HUES6 (cell line): ENCODE data around the gene TMEM132D.
"Not testable (repeated sequence)": the region's sequence is repeated elsewhere in the genome, so short reads cannot be mapped to it uniquely, and the experiment has no call there.

Experiments
- H3K27ac ChIP-seq: 2 replicates; pipeline ENCODE4 v1.7.0; 2013; ENCODE audit warnings: low read depth, mild to moderate bottlenecking, low read length, inconsistent platforms
- H3K27me3 ChIP-seq: 2 replicates; pipeline ENCODE4 v1.6.1; 2013; ENCODE audit warnings: low read length; ENCODE audit not compliant: control insufficient read depth, insufficient read depth
- H3K36me3 ChIP-seq: 2 replicates; pipeline ENCODE4 v1.6.1; 2013; ENCODE audit warnings: low read length; ENCODE audit not compliant: control insufficient read depth, insufficient read depth
- H3K4me1 ChIP-seq: 2 replicates; pipeline ENCODE4 v1.6.1; 2013; ENCODE audit warnings: low read length; ENCODE audit not compliant: control insufficient read depth, insufficient read depth
- H3K4me3 ChIP-seq: 2 replicates; pipeline ENCODE4 v1.5.1; 2013; ENCODE audit warnings: low read depth, low read length
- H3K9ac ChIP-seq: one replicate; pipeline ENCODE4 v1.6.1; 2013; ENCODE audit warnings: mild to moderate bottlenecking, low read length
- H3K9me3 ChIP-seq: 2 replicates; pipeline ENCODE4 v1.6.1; 2013; ENCODE audit warnings: low read depth, low read length; ENCODE audit not compliant: control insufficient read depth, insufficient read depth

The TMEM132D gene

GRCh38 chr12:129190827-129191226, 713.0 kb downstream of the TMEM132D start:
- H3K4me1 ChIP-seq, result 0 out of 2 replicates have a peak, but pooled peaks cover 4% of the 10 kb centered on the region
- H3K36me3 ChIP-seq, result no peaks in the 10 kb centered on the region
- H3K9me3 ChIP-seq, result peaks cover 9% of the 10 kb centered on the region
- H3K4me3 ChIP-seq, result no peak overlapping the region
- no peaks in the 10 kb centered on the region for H3K27me3 ChIP-seq
- H3K27ac ChIP-seq, result no peak overlapping the region
- H3K9ac ChIP-seq, result no peak overlapping the region

- not testable (repeated sequence) for H3K36me3 ChIP-seq, H3K27ac ChIP-seq, H3K4me3 ChIP-seq, H3K9me3 ChIP-seq, H3K27me3 ChIP-seq, H3K9ac ChIP-seq, H3K4me1 ChIP-seq
Measured at GRCh38 chr12:129189879-129190278, 713.9 kb downstream of the TMEM132D start.

- Histone ChIP-seq H3K9ac (no peak overlapping the region), H3K27ac (no peak overlapping the region), H3K9me3 (peaks cover 6% of the 10 kb centered on the region), H3K4me3 (no peak overlapping the region), H3K4me1 (0 out of 2 replicates have a peak, but pooled peaks cover 4% of the 10 kb centered on the region), H3K36me3 (no peaks in the 10 kb centered on the region), H3K27me3 (no peaks in the 10 kb centered on the region)
Measured at GRCh38 chr12:129186952-129187351, 716.9 kb downstream of the TMEM132D start.

GRCh38 chr12:129185855-129186254, 718.0 kb downstream of the TMEM132D start:
- Histone ChIP-seq H3K36me3 (no peaks in the 10 kb centered on the region), H3K4me1 (0 out of 2 replicates have a peak, but pooled peaks cover 4% of the 10 kb centered on the region), H3K27ac (no peak overlapping the region), H3K27me3 (no peaks in the 10 kb centered on the region), H3K4me3 (no peak overlapping the region), H3K9me3 (peaks cover 6% of the 10 kb centered on the region), H3K9ac (no peak overlapping the region)

GRCh38 chr12:129184127-129184928, 719.5 kb downstream of the TMEM132D start:
- Histone ChIP-seq H3K4me1 (no peaks in the 10 kb centered on the region), H3K4me3 (no peak overlapping the region), H3K9me3 (peaks cover 6% of the 10 kb centered on the region), H3K27ac (no peak overlapping the region), H3K9ac (no peak overlapping the region), H3K36me3 (no peaks in the 10 kb centered on the region), H3K27me3 (no peaks in the 10 kb centered on the region)

GRCh38 chr12:129179941-129180553, 723.8 kb downstream of the TMEM132D start:
- Histone ChIP-seq H3K9ac (no peak overlapping the region), H3K36me3 (no peaks in the 10 kb centered on the region), H3K4me3 (no peak overlapping the region), H3K4me1 (no peaks in the 10 kb centered on the region), H3K9me3 (no peaks in the 10 kb centered on the region), H3K27ac (no peak overlapping the region), H3K27me3 (no peaks in the 10 kb centered on the region)

- Histone ChIP-seq H3K4me3 (no peak overlapping the region), H3K27me3 (no peaks in the 10 kb centered on the region), H3K27ac (no peak overlapping the region), H3K9me3 (peaks cover 3% of the 10 kb centered on the region; the same call in 1 of the 2 replicates), H3K36me3 (no peaks in the 10 kb centered on the region), H3K9ac (no peak overlapping the region), H3K4me1 (no peaks in the 10 kb centered on the region)
Measured at GRCh38 chr12:129169928-129170327, 733.9 kb downstream of the TMEM132D start.

- H3K9me3 ChIP-seq, result peaks cover 11% of the 10 kb centered on the region
- no peak overlapping the region for H3K9ac ChIP-seq
- peaks cover 7% of the 10 kb centered on the region for H3K4me1 ChIP-seq
- H3K27ac ChIP-seq, result no peak overlapping the region
- no peaks in the 10 kb centered on the region for H3K27me3 ChIP-seq
- no peaks in the 10 kb centered on the region for H3K36me3 ChIP-seq
- no peak overlapping the region for H3K4me3 ChIP-seq
Measured at GRCh38 chr12:129163861-129164260, 740.0 kb downstream of the TMEM132D start.

- H3K4me1 ChIP-seq, result peaks cover 7% of the 10 kb centered on the region
- H3K27ac ChIP-seq, result no peak overlapping the region
- H3K27me3 ChIP-seq, result no peaks in the 10 kb centered on the region
- no peak overlapping the region for H3K9ac ChIP-seq
- no peaks in the 10 kb centered on the region for H3K36me3 ChIP-seq
- peaks cover 11% of the 10 kb centered on the region for H3K9me3 ChIP-seq
- H3K4me3 ChIP-seq, result no peak overlapping the region
Measured at GRCh38 chr12:129163461-129163860, 740.4 kb downstream of the TMEM132D start.

- peaks cover 7% of the 10 kb centered on the region for H3K4me1 ChIP-seq
- H3K27me3 ChIP-seq, result no peaks in the 10 kb centered on the region
- H3K36me3 ChIP-seq, result no peaks in the 10 kb centered on the region
- H3K4me3 ChIP-seq, result no peak overlapping the region
- peaks cover 11% of the 10 kb centered on the region for H3K9me3 ChIP-seq
- H3K9ac ChIP-seq, result no peak overlapping the region
- H3K27ac ChIP-seq, result no peak overlapping the region
Measured at GRCh38 chr12:129162805-129163204, 741.0 kb downstream of the TMEM132D start.

- H3K9me3 ChIP-seq, result peaks cover 11% of the 10 kb centered on the region
- no peak overlapping the region for H3K27ac ChIP-seq
- H3K27me3 ChIP-seq, result no peaks in the 10 kb centered on the region
- H3K4me3 ChIP-seq, result no peak overlapping the region
- H3K36me3 ChIP-seq, result no peaks in the 10 kb centered on the region
- peaks cover 7% of the 10 kb centered on the region for H3K4me1 ChIP-seq
- no peak overlapping the region for H3K9ac ChIP-seq
Measured at GRCh38 chr12:129161511-129161910, 742.3 kb downstream of the TMEM132D start.
